GM21528 (cell line): ENCODE measurements around the gene RNF220.
A peak's percentile ranks its signal among the peaks of the same experiment; 100 is the strongest.

Experiments used
- ATAC-seq: cut with Tn5 transposase; IDR thresholded peaks from one replicate; pipeline ENCODE4 v1.9.1; 2021; ENCODE audit warnings: mild to moderate bottlenecking, moderate library complexity; ENCODE audit not compliant: unreplicated experiment, low FRiP score

The RNF220 gene

DNA sequence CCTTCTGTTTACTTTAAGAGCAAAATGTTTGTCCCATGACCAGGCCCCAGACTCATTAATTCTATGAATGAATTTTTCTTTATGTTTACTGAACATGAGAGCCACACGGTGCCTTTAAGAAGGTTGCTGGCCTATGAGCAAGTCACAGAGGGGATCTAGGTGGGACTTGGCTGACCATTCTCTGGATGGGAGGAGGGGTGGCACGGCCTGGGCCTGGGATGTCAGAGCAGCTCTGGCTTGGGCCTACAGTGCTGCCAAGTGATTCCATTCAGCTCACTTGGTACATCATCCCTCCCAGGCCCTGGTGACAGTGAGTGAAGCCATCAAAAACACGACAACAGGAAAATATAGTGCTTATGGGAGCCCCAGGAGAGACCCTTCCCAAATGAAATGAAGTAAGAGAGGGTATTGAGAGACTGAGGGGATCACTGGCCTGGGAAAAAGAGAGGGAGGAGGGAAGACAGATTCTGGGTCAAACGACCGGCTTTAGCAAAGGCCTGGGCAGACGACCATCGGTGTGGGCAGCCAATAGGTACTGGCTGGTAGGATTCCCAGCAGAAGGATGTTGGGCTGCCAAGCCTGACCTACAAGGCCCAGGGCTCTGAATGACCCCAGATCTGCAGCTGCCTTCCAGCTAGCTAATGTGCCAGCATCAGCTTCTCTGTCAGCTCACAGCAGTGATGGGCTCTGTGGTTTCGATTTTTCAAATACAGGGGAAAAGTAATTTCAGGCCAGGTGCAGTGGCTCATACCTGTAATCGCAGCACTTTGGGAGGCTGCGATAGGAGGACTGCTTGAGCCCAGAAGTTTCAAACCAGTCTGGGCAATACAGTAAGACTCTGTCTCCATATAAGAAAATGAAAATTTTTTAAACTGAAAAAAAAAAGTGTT lies 265.9 kb downstream of the RNF220 start:
- ATAC-seq = no peak

GRCh38 chr1:44672254-44672955 lies 267.4 kb downstream of the RNF220 start:
- no peak for ATAC-seq

GRCh38 chr1:44672961-44673674 lies 268.1 kb downstream of the RNF220 start:
- no peak for ATAC-seq

DNA sequence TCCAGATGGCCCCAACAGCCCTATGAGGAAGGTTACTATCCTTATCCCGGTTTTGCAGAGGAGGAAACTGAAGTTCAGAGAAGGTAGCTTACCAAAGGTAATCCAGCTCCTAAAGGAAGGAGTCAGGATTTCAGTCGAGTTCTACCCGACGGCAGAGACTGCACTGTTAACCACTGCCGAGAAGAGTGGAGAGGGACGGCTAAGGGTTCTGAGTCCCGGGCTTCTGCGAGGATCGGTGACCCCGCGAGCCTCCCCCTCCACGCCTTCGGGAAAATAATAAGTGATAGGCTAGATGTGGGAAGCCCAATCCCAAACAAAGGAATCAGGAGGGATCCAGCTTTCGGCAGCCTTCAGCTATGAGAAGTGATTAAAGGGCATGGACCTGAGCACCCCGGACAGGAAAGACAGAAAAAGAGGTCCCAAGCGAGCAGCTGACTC lies 268.6 kb downstream of the RNF220 start:
- ATAC-seq = peak; percentile 13

DNA sequence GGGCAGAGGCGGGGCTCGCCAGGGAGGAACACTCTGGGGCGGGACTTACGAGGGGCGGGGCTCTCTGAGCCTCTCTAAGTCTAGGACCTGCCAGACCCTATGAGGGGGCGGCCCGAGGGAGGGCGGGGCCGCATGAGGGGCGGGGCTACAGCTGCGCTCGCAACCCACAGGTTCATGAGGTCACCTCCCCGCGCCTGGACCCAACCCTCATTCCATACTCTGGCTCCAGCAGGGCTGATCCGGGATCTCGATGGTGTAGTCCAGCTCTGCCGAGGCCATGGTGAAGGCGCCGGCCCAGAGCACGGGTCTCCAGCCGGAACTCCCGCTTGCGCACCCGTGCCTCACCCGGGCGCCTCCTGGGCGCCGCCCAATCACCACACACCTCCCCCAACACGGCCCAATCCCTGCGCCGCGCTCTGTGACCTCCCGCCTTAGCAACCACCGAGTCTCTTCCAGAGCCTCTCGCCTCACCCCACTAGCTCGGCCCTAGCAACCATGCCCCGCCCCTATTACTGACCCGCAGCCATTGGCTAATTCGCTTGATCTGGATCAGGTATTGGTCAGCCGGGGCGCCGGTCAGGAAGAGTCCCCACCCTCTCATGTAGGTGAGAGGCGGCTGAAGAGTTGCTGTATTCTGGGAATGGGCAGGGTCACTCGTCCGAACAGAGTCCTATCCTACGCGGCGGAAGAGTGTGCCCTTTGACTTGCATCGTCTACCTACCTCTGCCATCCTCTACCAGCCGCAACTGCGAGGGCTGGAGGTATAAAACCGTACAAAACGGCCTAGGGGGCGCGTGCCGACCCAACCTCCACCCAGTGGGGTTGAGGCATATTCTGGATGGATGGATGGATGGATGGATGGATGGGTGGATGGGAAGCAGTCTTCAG lies 269.3 kb downstream of the RNF220 start, which contains the start of the genes ARMH1 and TMEM53:
Gene ARMH1, plus strand, starts transcription at position 602 of the 888 bp plus-strand sequence. CDS start 14,984 bp downstream, outside the sequence.
Gene TMEM53, minus strand, starts transcription at position 369 of the 888 bp plus-strand sequence. Its CDS starts 90 bp downstream, at position 279.
- peak; percentile 95 for ATAC-seq

DNA sequence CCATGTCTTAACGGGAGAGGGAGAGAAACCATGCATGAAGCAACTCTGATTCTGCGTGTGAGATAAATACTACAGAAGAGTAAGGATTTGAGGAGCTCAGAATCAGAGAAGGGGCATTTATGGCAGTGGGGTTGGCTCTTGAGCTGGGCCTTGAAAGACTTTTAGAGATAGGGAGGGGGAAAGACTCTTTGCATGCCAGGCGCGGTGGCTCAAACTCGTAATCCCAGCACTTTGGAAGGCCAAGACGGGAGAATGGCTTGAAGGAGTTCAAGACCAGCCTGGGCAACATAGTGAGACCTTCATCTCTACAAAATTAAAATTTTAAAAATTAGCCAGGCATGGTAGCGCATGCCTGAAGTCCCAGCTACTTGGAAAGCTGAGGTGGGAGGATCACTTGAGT lies 270.1 kb downstream of the RNF220 start:
- no peak for ATAC-seq

DNA sequence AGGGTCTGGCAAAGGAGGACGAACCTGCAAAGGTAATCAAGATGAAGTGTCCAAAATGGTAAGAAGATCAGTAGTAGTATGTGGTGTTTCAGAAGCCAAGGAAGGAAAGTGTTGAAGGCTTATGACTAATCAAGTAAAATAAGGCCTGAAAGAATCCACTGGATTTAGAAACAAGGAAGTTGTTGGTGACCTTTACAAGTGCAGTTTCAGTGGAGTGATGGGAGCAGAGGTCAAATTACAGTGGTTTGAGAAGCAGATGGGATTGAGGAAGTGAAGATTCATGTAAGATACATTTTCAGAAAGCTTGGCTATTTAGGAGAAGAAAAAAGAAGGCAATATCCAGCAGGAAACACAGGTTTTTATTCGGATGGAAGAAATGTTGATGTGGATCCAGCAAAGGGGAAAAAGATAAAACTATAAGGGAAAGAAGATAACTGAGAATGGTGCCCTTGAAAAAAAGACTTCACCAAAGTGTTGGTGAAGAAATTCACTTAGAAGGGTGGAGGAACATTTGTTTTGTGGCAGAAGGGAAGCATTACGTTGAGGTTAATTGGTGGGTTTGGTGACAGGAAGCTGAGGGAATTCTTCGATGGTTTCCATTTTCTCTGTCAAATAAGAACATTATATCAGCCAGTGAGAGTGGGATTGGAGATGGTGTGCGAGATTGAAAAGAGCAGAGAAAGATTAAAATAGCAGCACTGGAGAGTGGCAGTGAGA lies 271.6 kb downstream of the RNF220 start:
- ATAC-seq = no peak

- ATAC-seq = no peak
Observed at GRCh38 chr1:44677201-44677766, 272.2 kb downstream of the RNF220 start.

GRCh38 chr1:44678120-44678519 lies 273.1 kb downstream of the RNF220 start:
- ATAC-seq = no peak

- ATAC-seq = no peak
Observed at GRCh38 chr1:44678626-44679025, 273.6 kb downstream of the RNF220 start.

GRCh38 chr1:44679468-44679867 lies 274.4 kb downstream of the RNF220 start:
- no peak for ATAC-seq

- no peak for ATAC-seq
Observed at GRCh38 chr1:44681905-44682882, 277.1 kb downstream of the RNF220 start.

- no peak for ATAC-seq
Observed at GRCh38 chr1:44682883-44683265, 277.8 kb downstream of the RNF220 start.

GRCh38 chr1:44684525-44684924 lies 279.5 kb downstream of the RNF220 start:
- ATAC-seq = peak; percentile 68

DNA sequence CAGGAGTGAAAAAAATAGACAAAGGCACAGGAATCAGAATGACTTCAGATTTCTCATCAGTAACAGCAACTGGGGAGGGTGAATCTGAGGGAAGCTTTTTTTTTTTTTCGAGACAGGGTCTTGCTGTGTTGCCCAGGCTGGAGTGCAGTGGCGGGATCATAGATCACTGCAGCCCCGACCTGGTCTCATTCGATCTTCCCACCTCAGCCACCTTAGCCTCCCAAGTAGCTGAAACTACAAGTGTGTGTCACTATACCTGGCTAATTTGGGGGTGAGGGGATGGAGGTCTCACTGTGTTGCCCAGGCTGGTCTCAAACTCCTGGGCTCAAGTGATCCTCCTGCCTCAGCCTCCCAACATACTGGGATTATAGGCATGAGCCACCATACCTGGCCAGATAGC lies 280.2 kb downstream of the RNF220 start:
- ATAC-seq = no peak

- no peak for ATAC-seq
Observed at GRCh38 chr1:44685881-44686280, 280.8 kb downstream of the RNF220 start.

GRCh38 chr1:44688760-44689446 lies 283.8 kb downstream of the RNF220 start:
- ATAC-seq = no peak
